Measurements from ENCODE around the gene STKLD1. TPM values are rescaled to one million over a fixed set of nuclear protein-coding genes. Genes with fewer than 3 reads are reported as not detected.
"Not testable (repeated sequence)": the region's sequence is repeated elsewhere in the genome, so short reads cannot be mapped to it uniquely, and the experiment has no call there.

Gene STKLD1
- polyA plus RNA-seq, 2 of the 4 experiments (the other 2 are of a cell fraction): 1.1 to 1.2 TPM

- FAIRE-seq (no peak), ATAC-seq (peak in 1 of 2 experiments; percentile 17; a peak in 2 of 6 replicates), DNase-seq (ENCODE audit: low read depth in 1 of 2, low spot score in 1 of 2) (no peak)
- Histone ChIP-seq H3K9me3 (0 out of 3 replicates have a peak, but pooled peaks cover 5% of the 10 kb centered on the region), H3K4me3 (no peak overlapping the region), H3K4me2 (no peak overlapping the region), H3K27ac (no peak overlapping the region), H3K4me1 (no peaks in the 10 kb centered on the region)
- 76% methylated on average over 10 of the region's 10 CpGs for WGBS (ENCODE audit: missing lambda C conversion rate)
- TF ChIP-seq EP300 (IDR thresholded peaks at IDR 0.05) (no peak), KDM1A (IDR thresholded peaks at IDR 0.05; ENCODE audit: low read depth) (no peak), HES2 (IDR thresholded peaks at IDR 0.05) (no peak), ZFP36 (IDR thresholded peaks at IDR 0.05; ENCODE audit: borderline replicate concordance, partially characterized antibody) (no peak), CBX2 (IDR thresholded peaks at IDR 0.05; ENCODE audit: borderline replicate concordance, low read depth) (no peak), JUNB (IDR thresholded peaks at IDR 0.05) (no peak), KDM5A (IDR thresholded peaks at IDR 0.05) (no peak), RARB (CRISPR knock-in tag; IDR thresholded peaks at IDR 0.05) (no peak), CHD4 (IDR thresholded peaks at IDR 0.05; ENCODE audit: borderline replicate concordance) (no peak), RAD21 (conservative IDR thresholded peaks at IDR 0.05 in 1 of 2, IDR thresholded peaks at IDR 0.05 in 1 of 2) (no peak)
- ChIA-PET POLR2A (no interaction called here), CTCF (interaction anchor here (4.7 to 6.5 kb wide), 2 partner anchors 89 to 140 kb away, joined by 16 to 82 read pairs; no protein-coding TSS in a partner anchor)
Observed at GRCh38 chr9:133327834-133328484, 48.2 kb upstream of the STKLD1 start.

GRCh38 chr9:133329306-133330156 lies 46.6 kb upstream of the STKLD1 start:
- not testable (repeated sequence) for H3K4me3 ChIP-seq, H3K27ac ChIP-seq, H3K9me3 ChIP-seq, H3K4me2 ChIP-seq, FAIRE-seq, H3K4me1 ChIP-seq
- ChIA-PET CTCF (interaction anchor here (0.6 to 6.5 kb wide), 21 partner anchors 9 to 957 kb away, joined by 3 to 82 read pairs (median 4); partner anchors contain the start of genes MED22 and RPL7A), POLR2A (interaction anchor here (0.9 to 1.5 kb wide), 2 partner anchors 18 to 91 kb away, joined by 4 to 6 read pairs; partner anchors contain the start of genes MED22 and RPL7A)
- ATAC-seq: peak in 1 of 2 experiments; percentile 26; a peak in 1 of 6 replicates
- WGBS (ENCODE audit: missing lambda C conversion rate): 45% methylated on average over 21 of the region's 21 CpGs
- peak; percentile 60 to 66 for TF ChIP-seq RAD21 (conservative IDR thresholded peaks at IDR 0.05 in 1 of 2, IDR thresholded peaks at IDR 0.05 in 1 of 2)
- TF ChIP-seq, protein P1, sequence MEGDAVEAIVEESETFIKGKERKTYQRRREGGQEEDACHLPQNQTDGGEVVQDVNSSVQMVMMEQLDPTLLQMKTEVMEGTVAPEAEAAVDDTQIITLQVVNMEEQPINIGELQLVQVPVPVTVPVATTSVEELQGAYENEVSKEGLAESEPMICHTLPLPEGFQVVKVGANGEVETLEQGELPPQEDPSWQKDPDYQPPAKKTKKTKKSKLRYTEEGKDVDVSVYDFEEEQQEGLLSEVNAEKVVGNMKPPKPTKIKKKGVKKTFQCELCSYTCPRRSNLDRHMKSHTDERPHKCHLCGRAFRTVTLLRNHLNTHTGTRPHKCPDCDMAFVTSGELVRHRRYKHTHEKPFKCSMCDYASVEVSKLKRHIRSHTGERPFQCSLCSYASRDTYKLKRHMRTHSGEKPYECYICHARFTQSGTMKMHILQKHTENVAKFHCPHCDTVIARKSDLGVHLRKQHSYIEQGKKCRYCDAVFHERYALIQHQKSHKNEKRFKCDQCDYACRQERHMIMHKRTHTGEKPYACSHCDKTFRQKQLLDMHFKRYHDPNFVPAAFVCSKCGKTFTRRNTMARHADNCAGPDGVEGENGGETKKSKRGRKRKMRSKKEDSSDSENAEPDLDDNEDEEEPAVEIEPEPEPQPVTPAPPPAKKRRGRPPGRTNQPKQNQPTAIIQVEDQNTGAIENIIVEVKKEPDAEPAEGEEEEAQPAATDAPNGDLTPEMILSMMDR (IDR thresholded peaks at IDR 0.05): peak; percentile 63
- peak; percentile 65 for TF ChIP-seq SMC3 (IDR thresholded peaks at IDR 0.05)
- TF ChIP-seq HOXA7 (CRISPR knock-in tag; IDR thresholded peaks at IDR 0.05): 0 out of 2 replicates have a peak, but pooled peaks have one; percentile 48
- DNase-seq (ENCODE audit: low read depth in 1 of 2, low spot score in 1 of 2): peak in 1 of 2 experiments; percentile 51

GRCh38 chr9:133331221-133331620 lies 44.9 kb upstream of the STKLD1 start:
- POLR2A ChIA-PET: no interaction called here
- Histone ChIP-seq H3K4me3 (no peak overlapping the region), H3K9me3 (no peaks in the 10 kb centered on the region), H3K4me1 (peaks cover 11% of the 10 kb centered on the region), H3K27ac (no peak overlapping the region), H3K4me2 (no peak overlapping the region)
- DNase-seq (ENCODE audit: low read depth in 1 of 2, low spot score in 1 of 2): no peak
- 95% methylated on average over 19 of the region's 19 CpGs for WGBS (ENCODE audit: missing lambda C conversion rate)
- no peak for FAIRE-seq
- CTCF ChIA-PET: interaction anchor here (1.3 to 6.5 kb wide), 9 partner anchors 9 to 150 kb away, joined by 3 to 82 read pairs (median 11); no protein-coding TSS in a partner anchor
- no peak for TF ChIP-seq NFE2L2 (conservative IDR thresholded peaks at IDR 0.05; ENCODE audit: low read length)
- no peak for ATAC-seq

Measured in A549 (cell line).